Measurements from ENCODE around the gene PLGRKT. TPM values are rescaled to one million over a fixed set of nuclear protein-coding genes. Genes with fewer than 3 reads are reported as not detected.
"Not testable (repeated sequence)": the region's sequence is repeated elsewhere in the genome, so short reads cannot be mapped to it uniquely, and the experiment has no call there.

PLGRKT gene
- total RNA-seq, 1 donor from 2014 or later = 15.9 TPM

DNA sequence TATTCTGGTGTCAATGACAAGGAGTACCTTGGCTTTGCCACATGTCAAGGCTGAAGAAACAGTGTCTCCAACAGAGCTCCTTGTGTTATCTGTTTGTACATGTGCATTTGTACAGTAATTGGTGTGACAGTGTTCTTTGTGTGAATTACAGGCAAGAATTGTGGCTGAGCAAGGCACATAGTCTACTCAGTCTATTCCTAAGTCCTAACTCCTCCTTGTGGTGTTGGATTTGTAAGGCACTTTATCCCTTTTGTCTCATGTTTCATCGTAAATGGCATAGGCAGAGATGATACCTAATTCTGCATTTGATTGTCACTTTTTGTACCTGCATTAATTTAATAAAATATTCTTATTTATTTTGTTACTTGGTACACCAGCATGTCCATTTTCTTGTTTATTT, 32.4 kb upstream of the PLGRKT start:
- H3K4me3 ChIP-seq = no peak overlapping the region
- no peaks in the 10 kb centered on the region for H3K9me3 ChIP-seq
- peaks cover 34% of the 10 kb centered on the region for H3K36me3 ChIP-seq
- H3K4me1 ChIP-seq = no peaks in the 10 kb centered on the region
- TF ChIP-seq, protein P1, sequence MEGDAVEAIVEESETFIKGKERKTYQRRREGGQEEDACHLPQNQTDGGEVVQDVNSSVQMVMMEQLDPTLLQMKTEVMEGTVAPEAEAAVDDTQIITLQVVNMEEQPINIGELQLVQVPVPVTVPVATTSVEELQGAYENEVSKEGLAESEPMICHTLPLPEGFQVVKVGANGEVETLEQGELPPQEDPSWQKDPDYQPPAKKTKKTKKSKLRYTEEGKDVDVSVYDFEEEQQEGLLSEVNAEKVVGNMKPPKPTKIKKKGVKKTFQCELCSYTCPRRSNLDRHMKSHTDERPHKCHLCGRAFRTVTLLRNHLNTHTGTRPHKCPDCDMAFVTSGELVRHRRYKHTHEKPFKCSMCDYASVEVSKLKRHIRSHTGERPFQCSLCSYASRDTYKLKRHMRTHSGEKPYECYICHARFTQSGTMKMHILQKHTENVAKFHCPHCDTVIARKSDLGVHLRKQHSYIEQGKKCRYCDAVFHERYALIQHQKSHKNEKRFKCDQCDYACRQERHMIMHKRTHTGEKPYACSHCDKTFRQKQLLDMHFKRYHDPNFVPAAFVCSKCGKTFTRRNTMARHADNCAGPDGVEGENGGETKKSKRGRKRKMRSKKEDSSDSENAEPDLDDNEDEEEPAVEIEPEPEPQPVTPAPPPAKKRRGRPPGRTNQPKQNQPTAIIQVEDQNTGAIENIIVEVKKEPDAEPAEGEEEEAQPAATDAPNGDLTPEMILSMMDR (IDR thresholded peaks at IDR 0.05) = no peak
- no peaks in the 10 kb centered on the region for H3K27me3 ChIP-seq (ENCODE audit: low read depth)
- no peak for DNase-seq
- ATAC-seq = no peak
- H3K27ac ChIP-seq = no peak overlapping the region
- intact Hi-C loops (cut with DNase I) = no loop called here

- intact Hi-C loops (cut with DNase I) = no loop called here
- no peaks in the 10 kb centered on the region for H3K9me3 ChIP-seq
These were observed 31.1 kb upstream of the PLGRKT start for GRCh38 chr9:5468850-5469249.

GRCh38 chr9:5466766-5467165, 29.0 kb upstream of the PLGRKT start:
- intact Hi-C loops (cut with DNase I) = no loop called here
- TF ChIP-seq, protein P1 (IDR thresholded peaks at IDR 0.05) = no peak
- no peak for ATAC-seq
- no peaks in the 10 kb centered on the region for H3K9me3 ChIP-seq
- H3K4me1 ChIP-seq = no peaks in the 10 kb centered on the region
- H3K27ac ChIP-seq = no peak overlapping the region
- no peak for DNase-seq
- no peaks in the 10 kb centered on the region for H3K27me3 ChIP-seq (ENCODE audit: low read depth)
- peaks cover 62% of the 10 kb centered on the region for H3K36me3 ChIP-seq
- no peak overlapping the region for H3K4me3 ChIP-seq

More at GRCh38 chr9:5468850-5469249, 31.1 kb upstream of the PLGRKT start:
- Histone ChIP-seq H3K36me3 (peaks cover 46% of the 10 kb centered on the region), H3K4me1 (no peaks in the 10 kb centered on the region), H3K27me3 (ENCODE audit: low read depth) (no peaks in the 10 kb centered on the region), H3K27ac (no peak overlapping the region), H3K4me3 (no peak overlapping the region)
- TF ChIP-seq, protein P1 (IDR thresholded peaks at IDR 0.05) = no peak
- ATAC-seq (no peak), DNase-seq (no peak)

- ATAC-seq (no peak), DNase-seq (no peak)
- Histone ChIP-seq H3K27me3 (ENCODE audit: low read depth) (no peaks in the 10 kb centered on the region), H3K9me3 (no peaks in the 10 kb centered on the region), H3K4me1 (no peaks in the 10 kb centered on the region), H3K4me3 (no peak overlapping the region), H3K36me3 (peaks cover 62% of the 10 kb centered on the region), H3K27ac (no peak overlapping the region)
- TF ChIP-seq, protein P1 (IDR thresholded peaks at IDR 0.05) = no peak
- intact Hi-C loops (cut with DNase I) = no loop called here
These were observed 28.3 kb upstream of the PLGRKT start for GRCh38 chr9:5466005-5466404.

DNA sequence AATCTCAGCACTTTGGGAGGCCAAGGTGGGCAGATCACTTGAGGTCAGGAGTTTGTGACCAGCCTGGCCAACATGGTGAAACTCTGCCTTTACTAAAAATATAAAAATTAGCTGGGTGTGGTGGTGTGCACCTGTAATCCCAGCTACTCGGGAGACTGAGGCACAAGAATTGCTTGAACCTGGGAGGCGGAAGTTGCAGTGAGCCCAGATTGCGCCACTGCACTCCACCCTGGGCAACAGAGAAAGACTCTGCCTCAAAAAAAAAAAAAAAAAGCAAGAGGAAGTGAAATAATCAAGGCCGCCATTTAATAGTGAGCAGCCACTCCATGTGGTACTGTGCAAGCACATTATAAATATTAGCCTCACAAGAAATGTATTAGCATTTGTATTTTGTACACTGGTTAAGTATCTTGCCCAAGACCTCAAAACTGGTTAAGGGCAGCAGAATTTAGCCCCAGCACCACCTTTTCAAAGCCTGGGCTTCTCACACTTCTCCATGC, 27.2 kb upstream of the PLGRKT start:
- H3K27ac ChIP-seq; intact Hi-C loops (cut with DNase I); ATAC-seq; H3K9me3 ChIP-seq; H3K4me1 ChIP-seq; H3K4me3 ChIP-seq; H3K27me3 ChIP-seq (ENCODE audit: low read depth): not testable (repeated sequence)
- peaks cover 57% of the 10 kb centered on the region for H3K36me3 ChIP-seq
- peak; percentile 45 for DNase-seq

GRCh38 chr9:5460157-5460556, 22.4 kb upstream of the PLGRKT start:
- intact Hi-C loops (cut with DNase I) = no loop called here
- H3K4me1 ChIP-seq = peaks cover 5% of the 10 kb centered on the region
- peaks cover 52% of the 10 kb centered on the region for H3K36me3 ChIP-seq
- no peak for ATAC-seq
- DNase-seq = no peak
- no peak overlapping the region for H3K4me3 ChIP-seq
- H3K27ac ChIP-seq = no peak overlapping the region
- no peaks in the 10 kb centered on the region for H3K27me3 ChIP-seq (ENCODE audit: low read depth)
- TF ChIP-seq, protein P1 (IDR thresholded peaks at IDR 0.05) = no peak
- no peaks in the 10 kb centered on the region for H3K9me3 ChIP-seq
